DMS79 (cell line): ENCODE results near the gene FAM20C.
"Not testable (repeated sequence)": the region's sequence is repeated elsewhere in the genome, so short reads cannot be mapped to it uniquely, and the experiment has no call there.

Source experiments
- DNase-seq: peaks from one replicate; lab custom pipeline; 2025; lab: John Stamatoyannopoulos, UW

FAM20C gene

GRCh38 chr7:228610-229009 is 36.2 kb downstream of the FAM20C start:
- no peak for DNase-seq

- no peak for DNase-seq
These were observed 37.0 kb downstream of the FAM20C start for GRCh38 chr7:229184-229964.

GRCh38 chr7:230274-230673 is 37.9 kb downstream of the FAM20C start:
- no peak for DNase-seq

GRCh38 chr7:231030-231857 is 38.9 kb downstream of the FAM20C start:
- no peak for DNase-seq

- no peak for DNase-seq
These were observed 39.5 kb downstream of the FAM20C start for GRCh38 chr7:231858-232246.

- DNase-seq, result no peak
These were observed 40.3 kb downstream of the FAM20C start for GRCh38 chr7:232410-233248.

GRCh38 chr7:233249-234035 is 41.1 kb downstream of the FAM20C start:
- DNase-seq, result no peak

- DNase-seq, result no peak
These were observed 41.8 kb downstream of the FAM20C start for GRCh38 chr7:234051-234707.

- no peak for DNase-seq
These were observed 42.6 kb downstream of the FAM20C start for GRCh38 chr7:234708-235553.

GRCh38 chr7:235576-236395 is 43.4 kb downstream of the FAM20C start:
- DNase-seq, result no peak

GRCh38 chr7:236967-237366 is 44.6 kb downstream of the FAM20C start:
- no peak for DNase-seq

- no peak for DNase-seq
These were observed 45.0 kb downstream of the FAM20C start for GRCh38 chr7:237385-237784.

- DNase-seq, result no peak
These were observed 47.8 kb downstream of the FAM20C start for GRCh38 chr7:240146-240676.

GRCh38 chr7:240887-241421 is 48.6 kb downstream of the FAM20C start:
- DNase-seq, result no peak

- no peak for DNase-seq
These were observed 49.1 kb downstream of the FAM20C start for GRCh38 chr7:241513-241912.

- DNase-seq, result not testable (repeated sequence)
These were observed 50.6 kb downstream of the FAM20C start for GRCh38 chr7:242826-243579.

- not testable (repeated sequence) for DNase-seq
These were observed 51.2 kb downstream of the FAM20C start for GRCh38 chr7:243580-243978.

GRCh38 chr7:244974-245373 is 52.6 kb downstream of the FAM20C start:
- no peak for DNase-seq
